ENCODE results near the gene TEAD4.

The TEAD4 gene

GRCh38 chr12:3071107-3071506 lies 111.9 kb downstream of the TEAD4 start:
- DNase-seq, result no peak
- intact Hi-C loops (cut with DNase I), result loop anchor here (5.0 to 10.0 kb wide), 2 partner anchors 66 to 134 kb away; no protein-coding TSS in a partner anchor

- intact Hi-C loops (cut with DNase I), result loop anchor here (5.0 to 10.0 kb wide), 2 partner anchors 66 to 133 kb away; no protein-coding TSS in a partner anchor
- DNase-seq, result peak in 1 of 10 donors; percentile 62
Measured at GRCh38 chr12:3071710-3072109, 112.5 kb downstream of the TEAD4 start.

GRCh38 chr12:3073438-3074250 lies 114.4 kb downstream of the TEAD4 start:
- intact Hi-C loops (cut with DNase I), result loop anchor here (1.0 to 10.0 kb wide), 3 partner anchors 64 to 202 kb away; no protein-coding TSS in a partner anchor
- DNase-seq, result peak; percentile 74 to 98 (median 88)

- intact Hi-C loops (cut with DNase I), result loop anchor here (10.0 kb wide), 1 partner anchor 129 kb away; no protein-coding TSS in a partner anchor
- peak in 1 of 10 donors; percentile 87 for DNase-seq
Measured at GRCh38 chr12:3075315-3075714, 116.1 kb downstream of the TEAD4 start.

- DNase-seq, result peak; percentile 20 to 92 (median 54)
- intact Hi-C loops (cut with DNase I), result loop anchor here (10.0 kb wide), 1 partner anchor 128 kb away; no protein-coding TSS in a partner anchor
Measured at GRCh38 chr12:3076730-3077571, 117.8 kb downstream of the TEAD4 start, which contains the start of gene TSPAN9. TSPAN9 (plus strand) TSS chr12:3077379; CDS start chr12:3201194, 123,815 bp downstream.

DNA sequence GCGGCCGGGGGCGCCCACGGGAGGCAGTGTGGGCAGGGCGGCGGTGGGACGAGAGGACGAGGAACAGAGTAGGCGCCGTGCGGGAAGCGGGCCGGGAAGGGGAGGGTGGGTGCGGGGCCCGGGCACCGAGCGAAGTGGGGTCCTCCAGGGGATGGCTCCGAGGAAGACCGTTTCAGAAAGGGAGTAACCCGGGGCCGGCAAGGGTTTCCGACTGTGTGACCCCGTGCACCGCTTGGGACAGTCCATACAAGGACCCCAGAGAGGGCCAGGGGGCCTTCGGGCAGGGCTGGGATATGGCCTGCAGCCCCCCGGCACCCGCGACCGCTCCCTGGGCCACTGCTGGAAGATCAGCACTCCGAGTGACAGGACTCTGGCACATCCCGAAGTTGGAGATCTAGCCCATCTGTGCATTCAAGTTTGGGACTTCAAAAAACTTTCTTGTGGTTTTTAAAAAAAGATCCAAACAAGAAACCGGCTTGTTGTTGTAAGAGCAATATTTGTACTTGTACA lies 118.4 kb downstream of the TEAD4 start:
- DNase-seq, result peak in 1 of 10 donors; percentile 82
- intact Hi-C loops (cut with DNase I), result loop anchor here (10.0 kb wide), 1 partner anchor 127 kb away; no protein-coding TSS in a partner anchor

GRCh38 chr12:3078086-3078820 lies 119.1 kb downstream of the TEAD4 start:
- DNase-seq, result no peak

GRCh38 chr12:3081091-3081490 lies 121.9 kb downstream of the TEAD4 start:
- intact Hi-C loops (cut with DNase I), result no loop called here
- peak in 1 of 10 donors; percentile 56 for DNase-seq

More at GRCh38 chr12:3078086-3078820, 119.1 kb downstream of the TEAD4 start:
- intact Hi-C loops (cut with DNase I), result loop anchor here (10.0 kb wide), 1 partner anchor 127 kb away; no protein-coding TSS in a partner anchor

DNA sequence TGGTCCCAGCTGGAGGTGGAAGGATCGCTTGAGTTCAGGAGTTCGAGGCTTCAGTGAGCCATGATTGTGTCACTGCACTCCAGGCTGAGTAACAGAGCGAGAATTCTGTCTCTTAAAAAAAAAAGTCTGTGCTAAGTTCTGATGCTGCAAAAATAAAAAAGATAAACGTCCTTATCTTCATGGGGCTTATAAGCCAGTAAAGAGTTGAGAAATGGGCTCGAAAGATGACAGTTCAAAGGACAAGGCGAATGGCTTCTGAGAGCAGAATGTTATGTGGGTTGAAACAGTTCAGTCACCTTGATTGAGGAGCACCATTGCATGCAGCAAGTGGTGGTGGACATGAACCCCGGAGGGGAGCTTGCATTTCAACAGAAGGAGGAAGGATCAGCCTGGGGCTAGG lies 122.7 kb downstream of the TEAD4 start:
- intact Hi-C loops (cut with DNase I), result no loop called here
- no peak for DNase-seq

DNA sequence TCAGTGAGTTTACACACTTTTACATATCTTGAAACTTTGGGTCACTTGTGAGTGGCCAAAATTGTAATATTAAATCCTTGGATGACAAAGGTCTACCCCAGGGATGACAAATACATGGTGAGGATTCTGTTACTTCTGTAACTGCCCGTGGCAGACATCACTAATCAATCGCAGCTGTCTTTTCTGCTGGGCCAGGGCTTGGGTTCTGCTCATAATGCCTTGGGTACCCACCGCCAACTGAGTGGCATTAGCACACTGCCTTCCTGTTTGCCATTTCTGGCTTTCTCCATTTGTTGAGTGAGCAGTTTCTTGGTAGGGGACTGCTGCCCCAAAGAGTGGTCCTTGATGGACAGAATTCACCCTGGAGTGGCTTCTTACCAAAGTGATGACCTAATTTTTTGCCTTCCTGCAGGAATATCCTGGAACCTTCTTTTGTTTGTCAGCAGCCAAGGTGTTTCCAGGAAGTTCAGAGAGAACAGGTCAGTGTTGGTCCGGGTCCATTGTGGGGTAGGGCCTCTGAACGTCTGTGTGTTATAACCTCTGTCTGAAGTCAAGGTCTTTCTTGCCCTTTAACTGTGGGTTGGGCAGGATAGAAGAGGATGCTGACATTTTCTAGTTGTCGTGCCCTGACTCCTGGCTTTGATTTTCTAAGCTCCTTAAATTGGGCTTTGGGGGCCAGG lies 124.2 kb downstream of the TEAD4 start:
- intact Hi-C loops (cut with DNase I), result no loop called here
- peak in 1 of 10 donors; percentile 31 for DNase-seq

DNA sequence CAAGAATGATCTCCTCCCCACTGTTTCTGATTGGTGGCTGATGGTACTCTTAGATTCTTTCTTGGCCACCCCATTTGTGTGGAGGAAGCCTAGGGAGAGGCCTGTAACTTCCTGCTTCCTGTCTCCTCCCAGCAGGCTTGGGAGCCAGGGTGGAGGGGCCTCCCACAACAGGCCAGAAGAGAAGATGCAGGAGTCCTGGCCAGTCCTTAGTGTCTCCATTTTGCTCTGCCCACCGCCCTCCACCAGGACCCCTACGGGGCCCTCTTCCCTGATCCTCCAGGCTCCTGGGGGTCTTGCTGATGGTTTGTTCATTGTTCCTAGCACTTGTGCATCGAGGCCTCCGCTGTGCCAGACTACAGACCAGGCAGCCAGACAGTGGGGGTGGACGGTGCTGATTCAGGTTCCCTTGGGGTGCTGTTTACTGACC lies 124.7 kb downstream of the TEAD4 start:
- intact Hi-C loops (cut with DNase I), result no loop called here
- peak in 1 of 10 donors; percentile 27 for DNase-seq

DNA sequence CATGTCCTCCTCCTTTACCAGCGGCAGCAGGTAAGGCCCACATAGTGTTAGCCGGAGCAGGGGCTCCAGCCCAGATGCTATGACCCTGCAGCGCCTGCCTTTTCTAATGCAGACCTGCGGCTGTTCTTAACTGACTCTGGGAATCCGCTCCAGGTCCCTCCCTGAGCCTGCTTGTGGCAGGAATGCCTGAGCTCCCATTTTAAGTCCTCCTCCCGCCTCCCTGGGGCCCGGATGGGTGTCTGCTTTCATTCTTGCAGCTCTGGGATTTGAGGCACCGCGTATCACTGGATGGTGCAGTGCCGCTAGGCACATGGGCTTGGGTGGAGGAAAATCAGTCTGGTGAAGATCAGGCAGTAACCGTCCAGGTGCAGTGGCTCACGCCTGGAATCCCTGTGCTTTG lies 125.5 kb downstream of the TEAD4 start:
- peak in 1 of 10 donors; percentile 62 for DNase-seq
- intact Hi-C loops (cut with DNase I), result no loop called here

DNA sequence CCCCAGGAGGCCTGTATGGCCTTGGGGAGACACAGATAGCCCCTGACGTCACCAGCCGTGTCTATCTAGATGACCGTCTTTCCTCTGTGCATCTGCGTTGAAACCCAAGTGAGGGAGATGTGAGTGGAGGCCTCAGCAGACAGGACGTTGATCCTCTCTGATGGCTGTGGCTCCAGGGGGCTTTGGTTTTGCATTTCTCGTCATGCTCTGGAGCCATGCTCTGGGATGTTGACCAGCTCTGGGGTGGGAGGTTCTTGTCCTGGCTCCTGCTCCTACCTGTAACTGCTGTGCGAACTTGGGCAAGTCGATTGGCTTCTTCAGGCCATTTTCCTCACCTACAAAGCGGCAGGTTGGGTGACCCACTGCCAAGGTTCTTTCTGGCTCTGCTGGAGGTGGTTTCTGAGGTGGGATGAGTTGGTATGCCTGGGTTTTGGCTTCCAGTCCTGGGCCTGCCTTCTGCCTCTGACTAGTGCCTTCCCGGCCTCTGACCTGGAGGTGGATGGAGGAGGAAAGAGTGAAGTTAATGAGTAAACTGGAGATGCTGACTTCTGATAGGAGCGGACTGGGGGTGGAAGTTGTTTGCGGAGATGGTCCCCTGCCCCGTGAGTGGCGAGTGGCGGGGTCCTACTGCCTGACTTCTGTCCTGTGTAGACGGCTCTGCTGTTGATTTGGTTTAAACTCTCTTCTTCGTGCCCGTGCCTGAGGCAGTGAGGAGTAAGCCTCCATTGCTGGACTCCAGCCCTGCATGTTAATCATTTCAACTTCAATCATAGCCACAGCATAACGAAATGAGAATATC lies 126.3 kb downstream of the TEAD4 start:
- intact Hi-C loops (cut with DNase I), result no loop called here
- peak in 1 of 10 donors; percentile 69 for DNase-seq

- intact Hi-C loops (cut with DNase I), result no loop called here
- no peak for DNase-seq
Measured at GRCh38 chr12:3086211-3086610, 127.0 kb downstream of the TEAD4 start.

DNA sequence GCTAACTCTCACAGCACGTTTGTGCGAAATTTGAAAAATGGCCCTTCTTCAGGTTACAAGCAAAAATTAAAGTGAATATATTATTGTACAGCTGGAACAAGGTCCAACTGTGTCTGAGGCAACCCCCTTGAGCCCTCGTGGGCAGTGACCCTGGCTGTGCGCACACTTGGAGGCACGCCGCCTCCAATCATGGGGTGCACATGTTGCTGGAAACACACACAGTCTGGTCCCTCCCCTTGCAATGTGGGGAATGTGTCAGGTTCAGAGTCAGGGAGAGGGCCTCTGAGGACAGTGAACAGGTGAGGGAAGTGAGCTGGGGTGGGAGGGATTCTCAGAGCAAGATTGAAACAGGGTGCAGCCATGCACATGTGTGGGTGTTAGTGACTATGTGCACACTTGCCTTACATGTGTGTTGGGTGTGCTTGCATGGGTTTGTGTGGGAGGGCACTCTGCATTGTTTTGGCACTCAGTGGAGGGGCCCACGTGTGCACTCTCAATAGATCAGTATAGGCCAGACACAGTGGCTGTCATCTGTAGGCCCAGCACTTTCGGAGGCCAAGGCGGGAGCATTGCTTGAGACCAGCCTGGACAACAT lies 127.6 kb downstream of the TEAD4 start:
- peak in 1 of 10 donors; percentile 60 for DNase-seq
- intact Hi-C loops (cut with DNase I), result no loop called here

DNA sequence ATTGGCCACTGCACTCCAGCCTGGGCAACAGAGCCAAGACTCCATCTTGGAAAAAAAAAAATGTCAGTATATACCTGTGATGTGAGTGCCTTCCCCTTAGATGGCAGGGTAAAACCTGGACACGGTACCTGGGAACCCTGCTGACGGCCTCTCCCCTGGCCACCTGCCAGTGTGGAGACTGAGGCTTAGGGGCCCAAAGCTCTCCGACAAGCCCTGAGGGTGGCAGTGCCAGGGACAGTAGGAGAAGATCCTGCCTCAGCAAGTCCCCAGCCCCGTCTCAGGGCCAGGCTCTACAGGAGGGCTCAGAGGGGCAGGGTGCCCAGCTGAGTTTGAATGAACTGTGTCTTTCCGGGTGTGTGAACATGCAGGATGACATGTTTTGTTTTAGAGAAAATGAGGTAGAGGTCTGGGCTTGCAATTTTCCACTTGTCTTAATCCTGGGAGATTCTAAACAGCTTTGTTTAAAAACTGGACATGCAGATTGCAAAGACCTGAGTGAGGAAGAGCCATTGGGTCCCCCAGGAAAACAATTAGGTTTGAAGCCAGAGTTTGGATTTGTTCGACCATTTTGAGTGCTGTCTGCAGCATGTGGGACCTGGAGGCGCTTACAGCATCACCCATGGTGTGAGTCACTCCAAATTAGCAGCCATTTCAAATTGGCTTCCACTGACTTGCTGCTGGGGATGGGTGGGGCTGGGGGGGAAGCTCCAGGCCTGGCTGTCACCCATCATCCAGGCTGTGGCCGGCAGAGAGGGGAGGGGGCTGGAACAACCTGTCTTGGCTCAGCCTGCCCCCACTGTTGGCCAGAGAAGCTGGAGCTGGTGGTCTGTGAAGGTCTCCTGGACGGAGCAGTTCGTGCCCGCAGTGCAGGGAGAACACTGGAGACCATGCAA lies 128.8 kb downstream of the TEAD4 start:
- intact Hi-C loops (cut with DNase I), result no loop called here
- peak in 1 of 10 donors; percentile 80 for DNase-seq

DNA sequence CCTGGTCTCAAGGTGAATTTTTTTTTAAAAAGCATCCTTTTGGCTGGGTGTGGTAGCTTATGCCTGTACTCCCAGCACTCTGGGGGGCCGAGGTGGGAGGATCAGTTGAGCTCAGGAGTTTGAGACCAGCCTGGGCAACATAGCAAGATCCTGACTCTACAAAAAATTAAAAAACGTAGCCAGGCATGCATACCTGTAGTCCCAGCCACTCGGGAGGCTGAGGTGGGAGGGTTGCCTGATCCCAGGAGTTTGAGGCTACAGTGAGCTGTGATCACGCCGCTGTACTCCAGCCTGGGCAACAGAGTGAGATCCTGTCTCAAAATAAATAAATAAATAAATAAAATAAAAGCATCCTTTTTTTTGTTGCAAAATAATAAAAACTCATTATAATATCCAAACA lies 130.4 kb downstream of the TEAD4 start:
- peak in 1 of 10 donors; percentile 47 for DNase-seq
- intact Hi-C loops (cut with DNase I), result no loop called here

Data from posterior cingulate gyrus (tissue), 11 donors.